WERI-Rb-1 (cell line): ENCODE measurements around the gene GPR55.

Source experiments
- DNase-seq: peaks from one replicate; pipeline ENCODE4 v3.0.0-alpha.2; 2020
- H3K27ac ChIP-seq: fragments of 250-450 bp; sonication (Bioruptor Pico); 2 replicates; pipeline ENCODE4 v1.5.1; 2020; ENCODE audit warnings: mild to moderate bottlenecking, moderate library complexity
- H3K27me3 ChIP-seq: fragments of 250-450 bp; sonication (Bioruptor Pico); 2 replicates; pipeline ENCODE4 v1.5.1; 2021; ENCODE audit warnings: mild to moderate bottlenecking, low read depth, moderate library complexity; ENCODE audit not compliant: insufficient read depth, severe bottlenecking
- H3K36me3 ChIP-seq: fragments of 250-450 bp; sonication (Bioruptor Pico); 2 replicates; pipeline ENCODE4 v1.5.1; 2020; ENCODE audit warnings: mild to moderate bottlenecking, moderate library complexity
- H3K4me3 ChIP-seq: 2 replicates; pipeline ENCODE4 v1.5.1; 2011; ENCODE audit warnings: low read depth, mild to moderate bottlenecking, control low read depth, low read length
- H3K9me3 ChIP-seq: fragments of 250-450 bp; sonication (Bioruptor Pico); 2 replicates; pipeline ENCODE4 v1.5.1; 2021; ENCODE audit warnings: mild to moderate bottlenecking, moderate library complexity; ENCODE audit not compliant: severe bottlenecking
- TF ChIP-seq, protein P1 (sequence below): IDR thresholded peaks from 2 replicates; pipeline ENCODE4 v1.5.1; 2011; ENCODE audit warnings: low read depth, mild to moderate bottlenecking, control low read depth, inconsistent platforms, low read length

Gene GPR55

DNA sequence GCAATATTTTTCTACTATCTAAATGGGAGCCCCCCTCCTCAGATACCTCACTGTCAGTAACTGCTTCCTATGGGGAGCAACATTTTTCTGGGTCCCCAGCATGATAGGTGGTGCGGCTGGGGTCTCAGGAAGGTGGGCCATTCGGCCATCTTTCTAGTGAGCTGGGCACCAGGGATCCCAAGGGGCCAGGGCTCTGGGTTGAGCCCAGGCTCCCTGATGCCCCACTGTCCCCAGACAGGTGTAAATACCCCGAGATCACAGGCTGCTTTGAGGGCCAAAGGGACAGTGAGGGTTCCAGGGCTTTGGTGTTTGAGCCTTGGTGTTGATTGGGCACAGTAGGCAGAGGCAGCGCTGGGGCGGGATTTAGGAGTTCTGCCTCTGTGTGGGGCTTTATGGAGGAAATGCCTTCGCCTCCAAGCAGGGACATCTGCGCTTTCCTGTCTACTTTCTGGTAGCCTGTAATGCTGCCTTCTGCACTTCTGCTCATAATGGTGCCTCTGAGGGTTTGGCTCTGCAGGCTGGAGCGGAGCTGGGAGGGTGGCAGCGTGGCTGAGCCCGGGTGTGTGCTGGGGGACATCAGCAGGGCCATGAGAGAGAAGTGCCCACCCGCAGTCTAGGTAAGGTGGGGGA is 55.0 kb downstream of the GPR55 start:
- peak; percentile 49 for DNase-seq
- H3K36me3 ChIP-seq, result peaks cover 41% of the 10 kb centered on the region
- no peaks in the 10 kb centered on the region for H3K27me3 ChIP-seq
- H3K4me3 ChIP-seq, result peak overlapping the region; percentile 33
- H3K27ac ChIP-seq, result peak overlapping the region; percentile 92
- TF ChIP-seq, protein P1, sequence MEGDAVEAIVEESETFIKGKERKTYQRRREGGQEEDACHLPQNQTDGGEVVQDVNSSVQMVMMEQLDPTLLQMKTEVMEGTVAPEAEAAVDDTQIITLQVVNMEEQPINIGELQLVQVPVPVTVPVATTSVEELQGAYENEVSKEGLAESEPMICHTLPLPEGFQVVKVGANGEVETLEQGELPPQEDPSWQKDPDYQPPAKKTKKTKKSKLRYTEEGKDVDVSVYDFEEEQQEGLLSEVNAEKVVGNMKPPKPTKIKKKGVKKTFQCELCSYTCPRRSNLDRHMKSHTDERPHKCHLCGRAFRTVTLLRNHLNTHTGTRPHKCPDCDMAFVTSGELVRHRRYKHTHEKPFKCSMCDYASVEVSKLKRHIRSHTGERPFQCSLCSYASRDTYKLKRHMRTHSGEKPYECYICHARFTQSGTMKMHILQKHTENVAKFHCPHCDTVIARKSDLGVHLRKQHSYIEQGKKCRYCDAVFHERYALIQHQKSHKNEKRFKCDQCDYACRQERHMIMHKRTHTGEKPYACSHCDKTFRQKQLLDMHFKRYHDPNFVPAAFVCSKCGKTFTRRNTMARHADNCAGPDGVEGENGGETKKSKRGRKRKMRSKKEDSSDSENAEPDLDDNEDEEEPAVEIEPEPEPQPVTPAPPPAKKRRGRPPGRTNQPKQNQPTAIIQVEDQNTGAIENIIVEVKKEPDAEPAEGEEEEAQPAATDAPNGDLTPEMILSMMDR, result no peak
- H3K9me3 ChIP-seq, result no peaks in the 10 kb centered on the region

DNA sequence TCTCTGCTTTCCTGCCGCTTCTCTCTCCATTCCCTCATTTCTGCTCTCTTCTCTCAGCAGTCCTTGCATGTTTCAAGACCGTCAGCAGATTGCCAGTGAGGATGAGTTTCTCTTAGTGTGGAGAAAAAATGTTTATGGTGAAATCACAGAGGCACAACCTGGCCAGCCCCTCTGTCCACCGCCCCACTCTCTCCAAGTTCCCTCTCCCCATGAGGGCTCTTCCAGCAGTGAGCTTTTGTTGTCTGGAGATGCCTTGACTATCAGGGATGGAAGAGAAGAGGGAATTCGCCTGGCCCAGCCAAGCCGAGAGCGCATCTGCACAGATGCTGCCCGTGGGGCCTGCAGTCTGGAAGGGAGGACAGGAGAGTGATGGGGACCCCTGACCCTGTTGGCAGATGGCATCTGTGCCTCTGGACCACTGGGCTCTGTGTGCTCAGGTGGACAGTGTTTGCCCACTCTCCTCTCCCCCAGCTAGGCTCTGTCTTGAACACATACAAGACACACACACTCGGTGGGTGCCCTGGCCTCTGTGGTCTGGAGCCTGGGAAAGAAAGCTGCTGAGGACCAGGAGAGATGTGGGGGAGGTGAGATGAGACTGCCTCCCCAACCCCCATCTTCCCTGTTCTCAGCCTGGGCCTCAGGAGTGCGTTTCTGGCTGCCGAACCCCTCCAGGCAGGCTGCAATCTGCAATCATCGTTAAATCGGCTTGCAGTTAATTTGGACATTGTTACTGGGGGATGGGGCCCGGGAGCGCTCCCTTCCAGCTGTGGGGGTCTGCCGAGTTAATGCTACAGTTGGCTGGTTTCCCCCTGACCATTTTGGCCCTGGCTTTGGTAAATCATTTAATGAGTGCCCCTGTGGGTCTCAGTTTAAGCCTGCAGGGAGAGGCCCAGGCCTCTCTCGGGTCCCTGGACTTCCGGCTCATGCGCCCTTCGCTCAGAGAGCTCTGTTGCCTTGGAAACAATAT is 55.8 kb downstream of the GPR55 start:
- no peak for DNase-seq
- Histone ChIP-seq H3K27me3 (no peaks in the 10 kb centered on the region), H3K36me3 (peaks cover 35% of the 10 kb centered on the region), H3K27ac (peak overlapping the region; percentile 92), H3K4me3 (peak overlapping the region; percentile 8; the same call in 1 of the 2 replicates), H3K9me3 (no peaks in the 10 kb centered on the region)
- TF ChIP-seq, protein P1, result no peak

DNA sequence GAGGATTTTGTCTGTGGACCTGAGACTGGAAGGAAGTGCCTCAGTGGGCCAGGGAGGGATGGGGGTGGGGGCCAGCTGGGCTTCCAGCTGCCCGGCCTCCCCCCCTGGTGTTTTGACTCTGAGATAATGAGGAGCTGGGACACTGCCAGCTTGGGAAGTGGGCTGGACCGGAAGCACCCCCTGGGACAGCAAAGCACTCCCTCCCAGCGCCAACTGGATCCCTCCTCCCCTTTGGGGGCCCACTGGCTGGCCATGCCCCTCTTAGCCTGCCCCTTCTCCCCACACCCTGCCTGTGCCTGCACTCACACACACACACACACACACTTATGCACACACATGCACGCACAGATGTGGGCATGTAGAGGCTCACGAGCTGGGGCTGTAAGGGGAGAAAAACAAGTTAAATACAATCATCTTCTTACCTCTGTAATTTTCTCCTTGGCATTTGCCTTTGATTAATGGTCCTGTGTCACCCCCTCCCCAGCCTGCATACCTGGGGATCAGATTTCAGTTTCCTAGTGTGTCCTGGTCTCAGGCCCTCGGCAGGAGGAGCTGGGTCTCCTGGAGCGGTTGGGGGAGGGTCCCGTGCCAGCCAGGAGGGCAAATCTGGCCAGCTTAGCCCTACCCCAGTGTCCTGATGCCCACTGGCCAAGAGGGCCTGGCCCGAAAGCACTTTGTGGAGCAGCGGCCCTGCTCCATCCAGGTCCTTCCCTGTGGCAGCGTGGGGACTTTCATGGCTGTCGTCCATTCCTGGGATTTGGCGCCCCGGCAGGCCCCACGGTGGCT is 56.7 kb downstream of the GPR55 start:
- Histone ChIP-seq H3K4me3 (peak overlapping the region; percentile 3; the same call in 1 of the 2 replicates), H3K36me3 (peaks cover 26% of the 10 kb centered on the region), H3K9me3 (no peaks in the 10 kb centered on the region), H3K27me3 (no peaks in the 10 kb centered on the region), H3K27ac (peak overlapping the region; percentile 92)
- no peak for DNase-seq
- TF ChIP-seq, protein P1, result no peak

DNA sequence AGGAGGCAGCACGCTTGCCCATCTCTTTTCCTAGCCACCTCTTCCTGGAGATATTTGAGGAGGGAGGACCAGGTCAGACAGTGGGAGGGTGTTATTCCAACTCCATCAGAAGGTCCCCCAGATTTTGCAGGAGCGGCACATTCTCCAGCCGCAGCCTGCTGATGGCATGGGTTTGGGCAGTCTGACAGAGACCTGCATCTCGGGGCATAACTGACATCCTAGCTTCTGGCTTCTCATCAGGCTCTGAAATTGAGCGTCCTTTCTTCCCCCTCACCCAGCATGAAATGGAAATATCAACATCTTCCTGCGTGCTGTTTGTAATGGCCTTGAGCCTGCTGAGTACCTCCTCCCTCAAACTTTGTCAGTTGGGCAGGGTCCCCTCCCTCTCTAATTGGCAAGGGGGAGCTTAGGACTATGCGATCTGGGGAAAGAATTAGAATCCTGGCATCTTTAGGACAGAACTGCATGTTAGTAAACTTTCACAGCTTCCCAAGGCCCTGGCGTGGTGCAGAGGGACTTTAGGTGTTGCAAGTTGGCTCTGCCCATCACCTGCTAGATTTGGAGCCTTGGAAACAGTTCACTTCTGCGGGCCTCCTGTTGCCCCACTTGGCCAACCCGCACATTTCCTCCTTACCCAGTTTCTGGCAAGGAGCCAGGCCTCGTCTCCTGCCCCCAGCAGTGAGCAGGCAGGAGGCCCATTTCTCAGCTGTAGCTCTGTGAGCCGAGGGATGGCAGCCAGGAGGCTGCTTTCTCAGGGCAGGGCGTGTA is 58.1 kb downstream of the GPR55 start:
- Histone ChIP-seq H3K9me3 (no peaks in the 10 kb centered on the region), H3K4me3 (no peak overlapping the region), H3K36me3 (peaks cover 16% of the 10 kb centered on the region), H3K27ac (peak overlapping the region; percentile 92; the same call in 1 of the 2 replicates), H3K27me3 (no peaks in the 10 kb centered on the region)
- TF ChIP-seq, protein P1, result no peak
- DNase-seq, result no peak
